EL (cell line): ENCODE measurements around the gene RPL29.
"Not testable (repeated sequence)": the region's sequence is repeated elsewhere in the genome, so short reads cannot be mapped to it uniquely, and the experiment has no call there.

ENCODE experiments used
- DNase-seq: peaks from one replicate; pipeline ENCODE4 v3.0.0-alpha.2; 2016

Gene RPL29

DNA sequence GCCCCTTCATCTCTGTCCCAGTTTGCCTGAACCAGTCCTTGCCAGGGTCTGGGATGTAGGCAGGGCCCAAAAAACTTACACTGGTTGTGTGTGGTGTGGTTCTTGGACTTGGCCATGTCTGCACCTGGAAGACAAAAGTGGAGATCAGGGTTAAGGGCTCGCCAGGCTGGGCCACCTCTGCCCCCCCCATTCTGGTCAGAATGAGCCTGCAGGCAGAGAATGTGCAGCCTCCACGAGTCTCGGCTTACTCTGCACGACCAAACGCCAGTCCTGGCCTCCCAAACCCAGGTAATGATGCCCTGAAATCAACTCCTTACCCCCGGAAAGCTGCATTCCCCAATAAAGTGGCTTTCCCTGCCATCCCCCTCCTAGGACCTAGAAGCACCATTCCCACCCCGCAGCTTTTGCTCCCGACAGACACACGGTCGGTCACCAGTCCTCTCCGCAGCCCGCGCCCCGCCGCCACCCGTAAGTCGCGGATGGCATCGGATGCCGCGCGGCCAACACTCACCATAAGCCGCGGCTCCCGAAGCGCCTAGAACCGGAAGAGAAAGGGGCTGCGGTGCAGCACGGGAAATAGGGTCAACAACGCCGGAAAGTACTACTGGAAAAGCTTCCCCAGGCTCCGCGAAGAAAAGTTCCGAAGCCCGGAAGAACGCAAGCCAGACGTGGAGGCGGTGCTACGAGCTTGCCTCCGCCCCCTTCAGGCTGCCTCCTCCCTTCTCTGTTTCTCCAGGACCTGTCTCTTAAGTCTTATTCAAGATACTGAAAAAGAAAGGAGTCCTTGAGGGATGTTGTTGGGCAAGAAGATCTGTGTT, at the start of gene RPL29:
Gene RPL29, minus strand, starts transcription at position 550 of the 818 bp plus-strand sequence. Its CDS starts 434 bp downstream, at position 116.
- peak; percentile 95 for DNase-seq

- DNase-seq, result no peak
Measured at GRCh38 chr3:52044869-52045619, 49.3 kb upstream of the RPL29 start.

DNA sequence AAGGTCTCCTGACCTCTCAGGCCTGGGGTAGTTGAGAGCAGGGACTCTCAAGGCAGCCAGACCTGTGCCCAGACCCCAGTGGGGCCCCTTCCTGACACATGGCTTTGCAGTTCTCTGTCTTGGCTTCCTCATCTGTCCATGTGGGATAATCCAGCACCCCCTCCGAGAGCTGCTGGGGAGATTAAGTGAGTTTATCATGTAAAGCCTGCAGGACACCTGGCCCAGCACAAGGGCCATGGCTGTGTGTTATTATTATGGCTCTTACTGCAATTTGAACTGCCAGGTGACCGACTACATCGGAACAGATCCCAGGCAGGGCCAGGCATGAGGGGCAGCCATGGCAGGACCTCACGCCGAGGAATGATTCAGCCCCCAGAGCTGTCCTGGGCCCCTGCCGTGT, 48.1 kb upstream of the RPL29 start:
- no peak for DNase-seq

DNA sequence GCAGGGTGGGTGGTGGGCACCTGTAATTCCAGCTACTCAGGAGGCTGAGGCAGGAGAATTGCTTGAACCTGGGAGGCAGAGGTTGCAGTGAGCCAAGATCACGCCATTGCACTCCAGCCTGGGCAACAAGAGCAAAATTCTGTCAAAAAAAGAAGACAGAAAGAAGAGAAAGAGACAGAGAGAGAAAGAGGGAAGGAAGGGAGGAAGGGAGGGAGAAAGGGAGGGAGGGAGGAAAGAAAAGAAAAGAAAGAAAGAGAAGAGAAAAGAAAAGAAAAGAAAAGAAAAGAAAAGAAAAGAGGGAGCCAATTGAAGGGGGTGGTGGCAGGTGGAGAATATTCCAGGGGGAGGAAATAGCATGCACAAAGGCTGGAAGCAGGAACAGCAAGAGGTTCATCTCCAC, 47.3 kb upstream of the RPL29 start:
- not testable (repeated sequence) for DNase-seq

GRCh38 chr3:52041118-52041731, 45.5 kb upstream of the RPL29 start:
- DNase-seq, result peak; percentile 30

GRCh38 chr3:52040600-52040999, 44.9 kb upstream of the RPL29 start:
- DNase-seq, result no peak

- no peak for DNase-seq
Measured at GRCh38 chr3:52039846-52040245, 44.2 kb upstream of the RPL29 start.

DNA sequence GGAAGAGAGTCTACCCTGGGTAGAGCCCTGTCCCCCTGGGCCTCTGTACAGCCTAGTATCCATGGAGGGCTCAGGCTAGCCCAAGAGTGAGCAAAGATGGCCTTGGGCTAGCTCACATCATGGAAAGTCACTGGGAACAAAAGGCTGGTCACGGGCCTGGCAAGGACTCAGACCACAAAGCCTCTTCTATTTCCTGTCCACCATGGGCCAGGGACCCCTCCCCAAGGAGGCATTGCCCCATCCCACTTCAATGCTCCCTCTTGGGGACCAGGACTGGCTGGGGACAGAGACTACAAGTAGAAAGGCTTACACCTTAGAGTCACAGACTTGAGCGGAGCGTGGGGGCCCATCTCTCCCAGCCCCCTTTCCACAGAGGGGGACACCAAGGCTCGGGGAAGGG, 43.7 kb upstream of the RPL29 start:
- no peak for DNase-seq

DNA sequence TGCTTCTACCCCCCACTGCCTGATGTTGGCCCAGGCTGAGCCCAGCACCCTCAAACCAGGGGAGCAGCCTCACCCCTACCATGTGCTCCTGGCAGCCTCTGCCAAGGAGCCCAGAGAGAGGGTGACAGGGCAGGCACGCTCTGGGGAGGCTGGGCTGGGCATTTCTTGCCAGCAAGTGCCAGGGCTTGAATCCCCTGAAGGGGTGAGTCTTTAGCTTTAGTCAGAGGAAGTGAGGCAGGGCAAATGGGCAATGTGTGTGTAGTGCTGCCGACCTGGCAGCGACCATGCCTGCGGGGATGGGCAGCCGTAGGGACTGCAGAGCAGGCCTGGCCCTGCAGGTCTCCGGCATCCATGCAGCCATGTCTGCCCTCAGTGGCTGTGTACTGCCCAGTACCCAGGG, 42.5 kb upstream of the RPL29 start:
- DNase-seq, result no peak

GRCh38 chr3:52037291-52037690, 41.6 kb upstream of the RPL29 start:
- no peak for DNase-seq

DNA sequence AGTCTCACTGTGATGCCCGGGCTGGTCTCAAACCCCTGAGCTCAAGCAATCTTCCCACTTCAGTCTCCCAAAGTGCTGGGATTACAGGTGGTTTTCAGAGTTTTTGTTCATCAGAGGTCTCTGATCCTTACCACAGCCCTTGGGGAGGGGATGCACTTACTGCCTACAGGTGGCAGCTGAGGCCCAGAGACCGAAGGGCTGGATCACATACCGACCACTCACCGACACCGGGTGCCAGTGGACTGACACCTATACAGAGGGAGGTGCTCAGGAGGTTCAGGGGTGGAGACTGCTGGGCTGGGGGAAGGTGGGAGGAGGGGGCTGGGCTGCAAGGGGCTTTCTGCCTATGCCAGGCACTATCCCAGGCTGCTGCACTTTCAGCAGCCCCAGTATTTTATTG, 41.1 kb upstream of the RPL29 start:
- no peak for DNase-seq

- DNase-seq, result no peak
Measured at GRCh38 chr3:52036222-52036694, 40.6 kb upstream of the RPL29 start.

- no peak for DNase-seq
Measured at GRCh38 chr3:52034651-52035050, 39.0 kb upstream of the RPL29 start.

- no peak for DNase-seq
Measured at GRCh38 chr3:52034212-52034611, 38.5 kb upstream of the RPL29 start.

GRCh38 chr3:52033748-52034147, 38.1 kb upstream of the RPL29 start:
- DNase-seq, result not testable (repeated sequence)

DNA sequence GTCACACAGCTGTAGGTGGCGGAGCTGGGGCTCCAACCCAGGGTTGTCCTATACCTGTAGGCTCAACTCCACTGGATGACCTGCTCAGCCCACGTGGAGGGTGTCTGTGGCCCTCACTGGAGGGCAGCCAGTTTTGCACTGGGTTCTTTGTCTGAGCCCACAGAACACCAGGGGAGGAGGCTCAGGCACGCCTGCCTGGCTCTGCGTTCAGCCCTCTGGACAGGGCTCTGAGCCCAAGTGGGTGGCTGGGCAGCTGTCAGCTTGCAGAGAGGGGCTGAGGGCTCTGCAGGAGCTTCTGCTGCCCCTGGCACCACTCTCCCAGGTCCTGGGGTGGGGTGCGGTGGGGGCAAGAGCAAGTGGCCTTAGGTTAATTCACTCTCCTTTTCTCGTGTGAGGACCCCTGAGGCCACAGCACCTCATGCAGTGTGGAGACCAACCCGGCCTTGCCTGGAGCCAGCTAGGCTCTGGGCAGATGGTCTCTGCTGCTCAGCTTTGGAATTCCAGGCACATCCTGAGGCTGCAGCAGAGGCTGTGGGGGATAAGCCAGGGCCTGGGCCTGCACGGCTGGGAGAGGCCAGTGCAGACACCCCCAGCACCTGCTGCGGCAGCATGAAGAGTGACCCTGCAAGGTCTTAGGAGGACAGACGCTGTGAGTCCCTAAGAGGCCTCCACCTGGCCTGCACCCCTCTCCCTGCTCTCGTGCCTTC, 37.2 kb upstream of the RPL29 start:
- DNase-seq, result no peak

DNA sequence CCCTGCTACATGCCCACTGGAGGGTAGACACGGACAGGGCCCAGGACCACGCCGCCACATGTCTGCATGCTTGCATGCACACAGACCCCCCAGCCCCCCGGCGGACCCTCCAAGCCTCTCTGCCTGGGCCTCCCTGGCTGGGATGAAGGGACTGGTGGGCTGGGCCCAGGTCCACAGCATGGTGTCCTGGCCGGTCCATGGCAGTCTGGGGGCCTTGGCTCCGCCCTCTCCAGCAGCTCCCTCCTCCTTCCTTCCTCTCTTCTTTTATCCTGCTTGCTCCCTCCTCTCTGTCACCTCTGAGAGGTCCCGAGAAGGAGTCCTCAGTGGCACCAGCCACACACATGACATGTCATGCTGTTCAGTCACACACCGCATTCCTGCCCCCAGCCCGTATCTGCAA, 36.2 kb upstream of the RPL29 start:
- no peak for DNase-seq

DNA sequence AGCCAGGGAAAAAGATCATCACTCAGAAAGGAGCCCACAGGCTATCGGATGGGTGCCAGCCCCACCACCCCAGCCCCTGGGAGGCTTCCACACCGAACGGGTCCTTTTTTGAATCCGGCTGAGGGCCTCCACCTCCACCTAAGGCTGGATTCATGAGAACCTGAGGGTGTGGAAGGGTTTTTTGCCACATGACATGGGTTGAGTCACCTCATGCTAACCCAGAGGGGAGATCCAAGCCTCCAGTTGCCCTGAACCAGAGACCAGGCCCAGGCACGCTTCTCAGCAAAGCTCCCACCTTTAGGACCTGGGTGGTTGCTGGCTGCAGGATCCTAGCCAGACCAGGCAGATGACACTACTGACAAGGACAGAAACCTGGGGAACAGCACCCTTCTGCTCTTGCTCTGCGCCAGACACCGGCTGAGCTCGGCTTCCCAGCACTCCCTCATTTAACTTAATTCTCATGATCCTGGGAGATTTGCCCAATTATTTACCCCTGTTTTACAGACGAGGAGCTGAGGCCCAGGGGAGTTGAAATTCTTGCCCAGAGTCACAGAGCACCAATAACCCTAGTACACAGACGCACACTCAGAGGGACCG, 35.1 kb upstream of the RPL29 start:
- DNase-seq, result no peak

DNA sequence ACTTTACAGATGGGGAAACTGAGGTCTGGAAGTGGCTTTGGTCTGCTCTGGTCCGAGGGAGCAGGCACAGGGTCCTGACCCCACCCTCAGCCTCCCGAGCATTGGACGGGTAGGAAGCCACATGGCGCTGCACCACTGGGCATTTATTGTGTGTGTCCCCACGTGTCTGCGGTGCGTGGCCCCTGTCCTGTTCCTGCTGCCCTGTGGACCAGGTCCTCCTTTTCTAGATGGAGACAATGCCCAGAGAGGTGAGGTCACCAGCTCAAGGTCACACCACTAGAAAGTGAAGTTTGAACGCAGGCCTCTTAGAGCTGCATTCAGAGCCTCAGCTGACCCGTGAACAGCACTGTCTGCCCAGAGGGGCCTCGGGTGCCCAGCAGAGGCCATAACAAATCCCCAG, 33.8 kb upstream of the RPL29 start:
- no peak for DNase-seq

DNA sequence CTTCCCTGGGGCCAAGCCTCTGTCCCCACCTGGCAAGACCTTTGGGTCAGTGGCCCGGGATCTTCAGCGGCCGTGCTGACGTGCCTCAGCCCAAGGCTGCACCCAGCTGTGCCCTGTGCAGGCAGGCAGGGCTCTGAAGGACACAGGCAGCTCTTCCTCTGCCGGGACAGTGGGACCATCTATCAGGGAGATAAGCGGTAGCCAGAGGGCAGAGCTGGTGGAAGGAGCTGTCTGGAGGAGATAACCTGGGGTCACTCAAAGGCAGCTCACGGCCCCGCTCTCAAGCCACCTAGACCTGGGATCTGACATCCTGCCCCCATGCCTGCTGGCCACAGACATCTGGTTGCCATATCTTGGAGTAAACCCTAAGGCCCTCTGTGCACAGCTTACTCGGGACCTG, 33.4 kb upstream of the RPL29 start:
- DNase-seq, result no peak

GRCh38 chr3:52028572-52028971, 32.9 kb upstream of the RPL29 start:
- peak; percentile 26 for DNase-seq

- no peak for DNase-seq
Measured at GRCh38 chr3:52026041-52026440, 30.3 kb upstream of the RPL29 start.

DNA sequence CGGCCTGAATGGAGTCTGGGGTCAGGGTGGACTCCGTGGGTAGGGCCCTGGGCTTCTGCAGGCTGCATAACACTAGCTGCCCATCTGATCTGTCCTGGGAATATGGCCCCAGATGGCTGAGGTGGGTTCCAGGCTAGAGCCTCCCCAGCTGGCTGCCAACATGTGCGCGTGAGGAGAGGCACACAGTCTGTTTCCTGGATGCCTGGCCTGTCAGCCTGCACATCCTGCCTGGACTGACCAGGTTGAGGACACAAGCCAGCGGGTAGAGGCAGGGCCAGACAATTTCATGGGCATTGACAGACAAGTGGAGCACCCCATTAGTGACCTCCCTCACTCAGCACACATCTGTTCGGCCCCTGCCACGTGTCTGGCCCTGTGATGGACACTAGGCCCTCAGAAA, 29.8 kb upstream of the RPL29 start:
- no peak for DNase-seq
